NT2/D1 (cell line): ENCODE data around the gene TRAIP.

ENCODE experiments used
- SUZ12 ChIP-seq: IDR thresholded peaks from 2 replicates; pipeline ENCODE4 v1.6.1; 2011; ENCODE audit not compliant: insufficient read length, insufficient read depth; ENCODE audit errors: extremely low read depth
- YY1 ChIP-seq: IDR thresholded peaks from 2 replicates; pipeline ENCODE4 v1.6.1; 2011; ENCODE audit not compliant: insufficient read length, insufficient read depth

DNA sequence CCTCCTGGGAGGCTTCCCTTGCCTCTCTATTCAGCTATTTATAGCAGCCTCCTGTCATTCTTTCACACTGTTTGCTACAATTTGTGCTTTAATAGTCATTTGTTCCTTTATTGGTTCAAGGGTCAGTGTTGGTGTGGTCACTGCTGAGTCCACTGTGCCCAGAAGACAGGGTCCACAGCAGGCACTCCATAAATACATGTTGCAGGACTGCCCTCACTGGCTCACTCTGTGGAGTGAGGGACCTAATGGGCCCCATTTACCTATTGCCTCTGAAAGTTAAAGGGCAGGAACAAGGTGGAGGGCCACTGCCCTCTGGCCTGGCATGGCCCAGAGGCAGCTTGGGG is 30.5 kb upstream of the TRAIP start:
- TF ChIP-seq SUZ12 (no peak), YY1 (no peak)
